Measurements from ENCODE around the gene SARDH.

DNA sequence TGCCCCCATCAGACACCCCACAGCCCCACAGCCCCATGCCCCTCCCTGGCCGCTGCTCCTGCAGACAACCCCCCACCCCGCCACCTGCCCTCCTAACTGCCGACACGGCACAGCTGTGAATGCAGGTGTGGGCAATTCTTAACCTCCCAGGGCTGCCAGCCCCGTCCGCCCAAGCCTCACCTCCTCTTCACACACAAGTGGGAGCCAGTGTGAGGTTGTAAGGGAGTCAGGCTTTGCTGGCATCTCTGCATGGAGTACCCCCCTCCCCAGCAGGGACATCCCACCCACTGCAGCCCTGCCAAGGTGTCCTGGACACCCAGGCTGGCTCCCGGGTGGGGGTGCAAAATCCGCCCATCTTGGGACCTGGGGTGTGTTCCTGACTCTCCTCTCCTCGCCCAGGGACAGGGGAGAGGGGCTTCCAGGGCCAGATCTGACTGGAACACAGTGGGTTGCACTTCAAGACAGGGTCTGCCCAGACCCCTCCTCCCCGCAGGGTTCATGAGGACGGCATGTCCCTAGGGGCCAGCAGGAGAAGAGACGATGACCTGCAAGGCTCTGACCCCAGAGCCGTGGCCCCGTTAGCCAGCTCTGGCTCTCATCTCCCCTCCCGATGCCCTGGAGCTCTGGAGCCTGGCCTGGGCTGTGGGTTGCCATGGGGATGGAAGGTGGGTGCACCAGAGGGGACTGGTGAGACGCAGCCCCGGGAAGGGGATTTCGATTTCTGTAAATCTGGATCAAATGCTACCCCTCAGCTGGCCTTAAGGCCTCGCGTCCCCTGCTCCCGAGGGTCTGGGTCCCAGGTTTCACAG is 34.4 kb downstream of the SARDH start:
- no peak for TF ChIP-seq CTCF (IDR thresholded peaks at IDR 0.05; ENCODE audit: borderline replicate concordance, extremely low read depth, low read length, poor library complexity, severe bottlenecking)
- TF ChIP-seq EZH2 (IDR thresholded peaks at IDR 0.05; ENCODE audit: borderline replicate concordance, low read depth, low read length, severe bottlenecking): no peak
